ENCODE results near the gene PDE4B. TPM values are rescaled to one million over a fixed set of nuclear protein-coding genes. Genes with fewer than 3 reads are reported as not detected.

The PDE4B gene
- polyA plus RNA-seq, 2 of the 4 experiments (the other 2 are of a cell fraction) = 20.2 to 56.8 TPM

DNA sequence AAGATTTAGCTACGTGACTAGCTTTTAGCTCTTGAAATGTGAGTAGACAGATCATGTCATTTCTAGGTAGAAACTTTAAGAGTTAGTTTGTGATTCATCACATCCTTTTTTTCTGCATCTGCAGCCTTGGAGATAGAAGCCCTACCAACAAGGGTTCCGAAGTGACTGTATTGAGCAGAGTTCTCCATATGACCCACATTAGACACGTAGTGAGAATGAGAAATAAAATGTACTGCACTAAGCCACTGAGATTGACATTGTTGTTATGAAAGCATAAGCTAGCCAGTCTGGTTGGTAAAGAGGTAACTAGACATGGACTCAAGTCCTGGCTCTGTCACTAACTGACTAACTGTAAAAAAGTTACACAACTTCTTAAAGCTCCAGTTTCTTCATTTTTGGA is 296.1 kb downstream of the PDE4B start:
- ATAC-seq (no peak), FAIRE-seq (no peak), DNase-seq (ENCODE audit: low read depth in 1 of 2, low spot score in 1 of 2) (no peak)
- TF ChIP-seq FOSL2 (IDR thresholded peaks at IDR 0.05) (no peak), FOSL2 (CRISPR knock-in tag; IDR thresholded peaks at IDR 0.05) (no peak), NFE2L2 (conservative IDR thresholded peaks at IDR 0.05; ENCODE audit: low read length) (no peak), CBX8 (IDR thresholded peaks at IDR 0.05) (no peak), RARB (CRISPR knock-in tag; IDR thresholded peaks at IDR 0.05) (no peak), FOSB (CRISPR knock-in tag; IDR thresholded peaks at IDR 0.05) (no peak), EHF (CRISPR knock-in tag; IDR thresholded peaks at IDR 0.05) (no peak), POLR2AphosphoS2 (conservative IDR thresholded peaks at IDR 0.05; ENCODE audit: low read length) (no peak), JUNB (IDR thresholded peaks at IDR 0.05) (no peak), NR3C1 (IDR thresholded peaks at IDR 0.05) (no peak)
- TF ChIP-seq, protein P1, sequence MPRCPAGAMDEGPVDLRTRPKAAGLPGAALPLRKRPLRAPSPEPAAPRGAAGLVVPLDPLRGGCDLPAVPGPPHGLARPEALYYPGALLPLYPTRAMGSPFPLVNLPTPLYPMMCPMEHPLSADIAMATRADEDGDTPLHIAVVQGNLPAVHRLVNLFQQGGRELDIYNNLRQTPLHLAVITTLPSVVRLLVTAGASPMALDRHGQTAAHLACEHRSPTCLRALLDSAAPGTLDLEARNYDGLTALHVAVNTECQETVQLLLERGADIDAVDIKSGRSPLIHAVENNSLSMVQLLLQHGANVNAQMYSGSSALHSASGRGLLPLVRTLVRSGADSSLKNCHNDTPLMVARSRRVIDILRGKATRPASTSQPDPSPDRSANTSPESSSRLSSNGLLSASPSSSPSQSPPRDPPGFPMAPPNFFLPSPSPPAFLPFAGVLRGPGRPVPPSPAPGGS (IDR thresholded peaks at IDR 0.05) = no peak
- TF ChIP-seq, protein P2, sequence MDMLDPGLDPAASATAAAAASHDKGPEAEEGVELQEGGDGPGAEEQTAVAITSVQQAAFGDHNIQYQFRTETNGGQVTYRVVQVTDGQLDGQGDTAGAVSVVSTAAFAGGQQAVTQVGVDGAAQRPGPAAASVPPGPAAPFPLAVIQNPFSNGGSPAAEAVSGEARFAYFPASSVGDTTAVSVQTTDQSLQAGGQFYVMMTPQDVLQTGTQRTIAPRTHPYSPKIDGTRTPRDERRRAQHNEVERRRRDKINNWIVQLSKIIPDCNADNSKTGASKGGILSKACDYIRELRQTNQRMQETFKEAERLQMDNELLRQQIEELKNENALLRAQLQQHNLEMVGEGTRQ (IDR thresholded peaks at IDR 0.05) = no peak
- Histone ChIP-seq H3K27ac (no peak overlapping the region), H3K9me3 (no peaks in the 10 kb centered on the region), H3K4me2 (no peak overlapping the region), H3K4me1 (0 out of 3 replicates have a peak, but pooled peaks cover 7% of the 10 kb centered on the region), H3K4me3 (no peak overlapping the region)
- 80% methylated on average over 3 of the region's 3 CpGs for WGBS (ENCODE audit: missing lambda C conversion rate)
- ChIA-PET POLR2A (no interaction called here), CTCF (interaction anchor here (1.7 kb wide), 1 partner anchor 153 kb away, joined by 7 read pairs; no protein-coding TSS in a partner anchor)

DNA sequence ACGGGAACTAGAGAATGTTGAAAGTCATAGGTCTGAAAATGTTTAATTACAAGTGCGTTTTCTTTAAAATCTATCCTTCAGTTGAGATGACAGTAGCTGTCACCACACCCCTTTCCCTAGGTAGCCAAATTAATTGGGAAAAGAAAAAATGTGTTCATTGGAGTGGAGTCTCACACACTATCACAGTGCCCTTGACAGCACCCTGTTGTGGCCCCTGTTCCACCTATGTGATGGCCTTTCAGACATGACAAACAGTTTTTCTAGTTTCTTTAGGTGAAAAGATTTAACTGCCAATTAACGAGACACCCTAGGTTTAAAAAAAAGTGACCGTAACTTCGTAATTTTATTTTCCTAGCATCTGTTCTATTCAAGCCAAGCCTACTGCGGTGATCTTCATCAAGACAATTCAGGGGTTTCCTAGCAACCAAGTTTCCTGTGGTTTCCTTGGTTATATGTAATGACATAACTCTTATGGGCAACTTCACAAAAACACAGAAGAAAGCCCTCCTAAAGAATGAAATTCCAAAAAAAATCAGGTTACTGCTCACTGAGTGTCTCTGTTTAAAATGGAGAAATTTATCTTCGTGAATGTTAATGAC is 298.3 kb downstream of the PDE4B start:
- DNase-seq (ENCODE audit: low read depth in 1 of 2, low spot score in 1 of 2) (no peak), FAIRE-seq (no peak), ATAC-seq (no peak)
- ChIA-PET CTCF (no interaction called here), POLR2A (no interaction called here)
- H3K4me2 ChIP-seq = no peak overlapping the region
- no peaks in the 10 kb centered on the region for H3K9me3 ChIP-seq
- TF ChIP-seq FOSL2 (IDR thresholded peaks at IDR 0.05) (no peak), FOSL2 (CRISPR knock-in tag; IDR thresholded peaks at IDR 0.05) (no peak), HOXA7 (CRISPR knock-in tag; IDR thresholded peaks at IDR 0.05) (no peak), ZFP36 (IDR thresholded peaks at IDR 0.05; ENCODE audit: borderline replicate concordance, partially characterized antibody) (no peak), ZNF302 (CRISPR knock-in tag; IDR thresholded peaks at IDR 0.05) (no peak), SMC3 (IDR thresholded peaks at IDR 0.05) (no peak), MAZ (IDR thresholded peaks at IDR 0.05; ENCODE audit: borderline replicate concordance, low read depth, low read length) (no peak), JUN (IDR thresholded peaks at IDR 0.05) (no peak), PHF8 (IDR thresholded peaks at IDR 0.05; ENCODE audit: borderline replicate concordance, low read depth) (no peak), POLR2A (IDR thresholded peaks at IDR 0.05; ENCODE audit: low read length) (no peak), SREBF2 (IDR thresholded peaks at IDR 0.05) (no peak), EP300 (IDR thresholded peaks at IDR 0.05) (no peak)
- TF ChIP-seq, protein P3, sequence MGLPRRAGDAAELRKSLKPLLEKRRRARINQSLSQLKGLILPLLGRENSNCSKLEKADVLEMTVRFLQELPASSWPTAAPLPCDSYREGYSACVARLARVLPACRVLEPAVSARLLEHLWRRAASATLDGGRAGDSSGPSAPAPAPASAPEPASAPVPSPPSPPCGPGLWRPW (IDR thresholded peaks at IDR 0.05) = no peak
- TF ChIP-seq, protein P4, sequence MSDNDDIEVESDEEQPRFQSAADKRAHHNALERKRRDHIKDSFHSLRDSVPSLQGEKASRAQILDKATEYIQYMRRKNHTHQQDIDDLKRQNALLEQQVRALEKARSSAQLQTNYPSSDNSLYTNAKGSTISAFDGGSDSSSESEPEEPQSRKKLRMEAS (IDR thresholded peaks at IDR 0.05) = no peak
- TF ChIP-seq, protein P5, sequence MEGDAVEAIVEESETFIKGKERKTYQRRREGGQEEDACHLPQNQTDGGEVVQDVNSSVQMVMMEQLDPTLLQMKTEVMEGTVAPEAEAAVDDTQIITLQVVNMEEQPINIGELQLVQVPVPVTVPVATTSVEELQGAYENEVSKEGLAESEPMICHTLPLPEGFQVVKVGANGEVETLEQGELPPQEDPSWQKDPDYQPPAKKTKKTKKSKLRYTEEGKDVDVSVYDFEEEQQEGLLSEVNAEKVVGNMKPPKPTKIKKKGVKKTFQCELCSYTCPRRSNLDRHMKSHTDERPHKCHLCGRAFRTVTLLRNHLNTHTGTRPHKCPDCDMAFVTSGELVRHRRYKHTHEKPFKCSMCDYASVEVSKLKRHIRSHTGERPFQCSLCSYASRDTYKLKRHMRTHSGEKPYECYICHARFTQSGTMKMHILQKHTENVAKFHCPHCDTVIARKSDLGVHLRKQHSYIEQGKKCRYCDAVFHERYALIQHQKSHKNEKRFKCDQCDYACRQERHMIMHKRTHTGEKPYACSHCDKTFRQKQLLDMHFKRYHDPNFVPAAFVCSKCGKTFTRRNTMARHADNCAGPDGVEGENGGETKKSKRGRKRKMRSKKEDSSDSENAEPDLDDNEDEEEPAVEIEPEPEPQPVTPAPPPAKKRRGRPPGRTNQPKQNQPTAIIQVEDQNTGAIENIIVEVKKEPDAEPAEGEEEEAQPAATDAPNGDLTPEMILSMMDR (IDR thresholded peaks at IDR 0.05) = no peak
- H3K27ac ChIP-seq = no peak overlapping the region
- WGBS (ENCODE audit: missing lambda C conversion rate) = 91% methylated on average over 7 of the region's 7 CpGs
- H3K4me1 ChIP-seq = peaks cover 19% of the 10 kb centered on the region; the same call in 2 of the 3 replicates
- no peak overlapping the region for H3K4me3 ChIP-seq

All from A549 (cell line).